ENCODE data around the gene ANO1. TPM values are rescaled to one million over a fixed set of nuclear protein-coding genes. Genes with fewer than 3 reads are reported as not detected.

ANO1 gene
- total RNA-seq, 1 experiment from 2014 or later, result not detected

GRCh38 chr11:70048279-70049024 is 29.7 kb upstream of the ANO1 start:
- in situ Hi-C loops (cut with HindIII; ENCODE audit: low sequenced_read_pairs), result no loop called here
- no peak for DNase-seq (ENCODE audit: low spot score)

- no peak for DNase-seq (ENCODE audit: low spot score)
- in situ Hi-C loops (cut with HindIII; ENCODE audit: low sequenced_read_pairs), result no loop called here
Measured at GRCh38 chr11:70049045-70049444, 29.1 kb upstream of the ANO1 start.

GRCh38 chr11:70050243-70050642 is 27.9 kb upstream of the ANO1 start:
- in situ Hi-C loops (cut with HindIII; ENCODE audit: low sequenced_read_pairs), result no loop called here
- no peak for DNase-seq (ENCODE audit: low spot score)

- DNase-seq (ENCODE audit: low spot score), result no peak
- in situ Hi-C loops (cut with HindIII; ENCODE audit: low sequenced_read_pairs), result no loop called here
Measured at GRCh38 chr11:70054004-70054403, 24.1 kb upstream of the ANO1 start.

GRCh38 chr11:70055444-70055843 is 22.7 kb upstream of the ANO1 start:
- no peak for DNase-seq (ENCODE audit: low spot score)
- in situ Hi-C loops (cut with HindIII; ENCODE audit: low sequenced_read_pairs), result no loop called here

GRCh38 chr11:70057080-70057479 is 21.0 kb upstream of the ANO1 start:
- in situ Hi-C loops (cut with HindIII; ENCODE audit: low sequenced_read_pairs), result no loop called here
- no peak for DNase-seq (ENCODE audit: low spot score)

GRCh38 chr11:70059971-70060370 is 18.1 kb upstream of the ANO1 start:
- no peak for DNase-seq (ENCODE audit: low spot score)
- in situ Hi-C loops (cut with HindIII; ENCODE audit: low sequenced_read_pairs), result no loop called here

- in situ Hi-C loops (cut with HindIII; ENCODE audit: low sequenced_read_pairs), result no loop called here
- DNase-seq (ENCODE audit: low spot score), result no peak
Measured at GRCh38 chr11:70060611-70061293, 17.4 kb upstream of the ANO1 start.

GRCh38 chr11:70061734-70062133 is 16.4 kb upstream of the ANO1 start:
- DNase-seq (ENCODE audit: low spot score), result no peak
- in situ Hi-C loops (cut with HindIII; ENCODE audit: low sequenced_read_pairs), result no loop called here

- DNase-seq (ENCODE audit: low spot score), result no peak
- in situ Hi-C loops (cut with HindIII; ENCODE audit: low sequenced_read_pairs), result no loop called here
Measured at GRCh38 chr11:70063121-70063520, 15.0 kb upstream of the ANO1 start.

GRCh38 chr11:70063555-70063954 is 14.6 kb upstream of the ANO1 start:
- DNase-seq (ENCODE audit: low spot score), result no peak
- in situ Hi-C loops (cut with HindIII; ENCODE audit: low sequenced_read_pairs), result no loop called here

- in situ Hi-C loops (cut with HindIII; ENCODE audit: low sequenced_read_pairs), result no loop called here
- no peak for DNase-seq (ENCODE audit: low spot score)
Measured at GRCh38 chr11:70064008-70064725, 13.9 kb upstream of the ANO1 start.

GRCh38 chr11:70064726-70065317 is 13.3 kb upstream of the ANO1 start:
- DNase-seq (ENCODE audit: low spot score), result no peak
- in situ Hi-C loops (cut with HindIII; ENCODE audit: low sequenced_read_pairs), result no loop called here

GRCh38 chr11:70065318-70066135 is 12.6 kb upstream of the ANO1 start:
- DNase-seq (ENCODE audit: low spot score), result no peak
- in situ Hi-C loops (cut with HindIII; ENCODE audit: low sequenced_read_pairs), result no loop called here

GRCh38 chr11:70066136-70066520 is 12.0 kb upstream of the ANO1 start:
- DNase-seq (ENCODE audit: low spot score), result no peak
- in situ Hi-C loops (cut with HindIII; ENCODE audit: low sequenced_read_pairs), result no loop called here

GRCh38 chr11:70066628-70067027 is 11.5 kb upstream of the ANO1 start:
- in situ Hi-C loops (cut with HindIII; ENCODE audit: low sequenced_read_pairs), result no loop called here
- DNase-seq (ENCODE audit: low spot score), result no peak

GRCh38 chr11:70067036-70067435 is 11.1 kb upstream of the ANO1 start:
- DNase-seq (ENCODE audit: low spot score), result no peak
- in situ Hi-C loops (cut with HindIII; ENCODE audit: low sequenced_read_pairs), result no loop called here

GRCh38 chr11:70067591-70068341 is 10.4 kb upstream of the ANO1 start:
- in situ Hi-C loops (cut with HindIII; ENCODE audit: low sequenced_read_pairs), result no loop called here
- no peak for DNase-seq (ENCODE audit: low spot score)

Data from G401 (cell line).